Measurements from ENCODE around the gene ATXN7L2. TPM values are rescaled to one million over a fixed set of nuclear protein-coding genes. Genes with fewer than 3 reads are reported as not detected.

The ATXN7L2 gene
- total and polyA plus RNA-seq, 3 donors from 2014 or later, result 28.7 to 55.2 (median 40.9) TPM

DNA sequence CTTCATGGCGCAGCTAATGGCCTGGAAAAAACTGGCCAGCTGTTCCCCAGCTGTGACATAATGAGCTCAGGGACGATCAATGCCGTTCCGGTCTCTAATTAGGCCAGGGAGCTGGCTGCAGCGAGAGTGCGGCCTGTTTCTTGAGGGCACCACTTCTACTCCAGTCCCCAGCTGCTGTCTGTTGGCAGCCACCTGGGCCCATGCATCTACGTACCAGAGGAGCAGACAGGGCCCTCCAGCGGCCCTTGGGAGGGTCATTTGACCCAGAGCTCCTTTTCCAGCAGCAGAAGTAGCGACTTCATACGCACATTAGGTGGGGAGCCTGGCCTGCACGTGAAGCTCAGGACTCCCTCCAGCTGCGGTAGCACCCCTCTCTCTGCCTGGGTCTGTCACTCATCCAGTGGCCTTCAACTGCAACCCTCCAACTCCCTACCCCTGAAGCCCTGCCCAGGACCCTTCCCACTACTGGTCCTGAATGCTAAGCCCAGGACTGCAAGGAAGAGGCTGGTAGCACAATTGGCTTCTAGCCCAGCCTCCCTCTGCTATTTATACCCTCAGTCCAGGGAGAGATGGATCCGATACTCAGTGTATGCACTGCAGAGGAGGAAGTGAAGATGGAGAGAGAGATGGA, 46.9 kb downstream of the ATXN7L2 start:
- Histone ChIP-seq H3K36me3 (ENCODE audit: low read depth, missing control alignments) (no peaks in the 10 kb centered on the region), H3K27ac (no peak overlapping the region), H3K4me1 (peaks cover 38% of the 10 kb centered on the region), H3K27me3 (no peaks in the 10 kb centered on the region), H3K9me3 (no peaks in the 10 kb centered on the region), H3K4me3 (no peak overlapping the region)
- intact Hi-C loops (cut with DNase I; ENCODE audit: low total_unique reads), result loop anchor here (5.0 kb wide), 1 partner anchor 38 kb away; the partner anchor contains the start of gene CYB561D1
- TF ChIP-seq, protein P1, sequence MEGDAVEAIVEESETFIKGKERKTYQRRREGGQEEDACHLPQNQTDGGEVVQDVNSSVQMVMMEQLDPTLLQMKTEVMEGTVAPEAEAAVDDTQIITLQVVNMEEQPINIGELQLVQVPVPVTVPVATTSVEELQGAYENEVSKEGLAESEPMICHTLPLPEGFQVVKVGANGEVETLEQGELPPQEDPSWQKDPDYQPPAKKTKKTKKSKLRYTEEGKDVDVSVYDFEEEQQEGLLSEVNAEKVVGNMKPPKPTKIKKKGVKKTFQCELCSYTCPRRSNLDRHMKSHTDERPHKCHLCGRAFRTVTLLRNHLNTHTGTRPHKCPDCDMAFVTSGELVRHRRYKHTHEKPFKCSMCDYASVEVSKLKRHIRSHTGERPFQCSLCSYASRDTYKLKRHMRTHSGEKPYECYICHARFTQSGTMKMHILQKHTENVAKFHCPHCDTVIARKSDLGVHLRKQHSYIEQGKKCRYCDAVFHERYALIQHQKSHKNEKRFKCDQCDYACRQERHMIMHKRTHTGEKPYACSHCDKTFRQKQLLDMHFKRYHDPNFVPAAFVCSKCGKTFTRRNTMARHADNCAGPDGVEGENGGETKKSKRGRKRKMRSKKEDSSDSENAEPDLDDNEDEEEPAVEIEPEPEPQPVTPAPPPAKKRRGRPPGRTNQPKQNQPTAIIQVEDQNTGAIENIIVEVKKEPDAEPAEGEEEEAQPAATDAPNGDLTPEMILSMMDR (IDR thresholded peaks at IDR 0.05), result no peak
- no peak for TF ChIP-seq POLR2A (IDR thresholded peaks at IDR 0.05)
- no peak for DNase-seq
- WGBS, 2 donors, result 55 to 67% methylated on average over 3 to 13 of the region's 13 CpGs

DNA sequence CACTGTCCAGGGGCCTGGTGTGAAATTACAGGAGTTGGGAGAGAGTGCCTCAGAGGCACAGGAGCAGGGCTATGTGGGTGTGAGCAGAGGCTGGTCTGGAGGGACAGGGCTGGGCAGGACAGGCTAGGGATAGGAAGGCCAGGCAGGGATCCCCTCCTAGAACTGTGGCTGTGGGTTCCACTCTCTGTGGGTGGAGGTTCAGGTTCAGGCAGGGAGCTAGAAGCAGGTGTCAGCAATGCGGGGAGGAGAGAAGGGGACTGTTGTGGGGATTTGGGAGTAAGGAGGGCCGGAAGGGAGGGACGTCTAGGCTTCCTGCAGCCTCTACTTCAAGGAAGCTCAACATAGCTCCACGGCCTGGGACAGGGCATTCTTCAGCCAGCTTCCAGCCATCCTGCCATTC, 47.7 kb downstream of the ATXN7L2 start:
- no peak for DNase-seq
- 57 to 81% methylated on average over 3 to 4 of the region's 4 CpGs for WGBS, 2 donors
- intact Hi-C loops (cut with DNase I; ENCODE audit: low total_unique reads), result loop anchor here (5.0 kb wide), 1 partner anchor 39 kb away; the partner anchor contains the start of gene CYB561D1
- peaks cover 44% of the 10 kb centered on the region for H3K4me1 ChIP-seq
- no peaks in the 10 kb centered on the region for H3K36me3 ChIP-seq (ENCODE audit: low read depth, missing control alignments)
- H3K27ac ChIP-seq, result peak overlapping the region in 1 of 2 donors; percentile 24
- TF ChIP-seq POLR2A (IDR thresholded peaks at IDR 0.05), result no peak
- TF ChIP-seq, protein P1 (IDR thresholded peaks at IDR 0.05), result no peak
- no peaks in the 10 kb centered on the region for H3K9me3 ChIP-seq
- no peaks in the 10 kb centered on the region for H3K27me3 ChIP-seq
- H3K4me3 ChIP-seq, result no peak overlapping the region

DNA sequence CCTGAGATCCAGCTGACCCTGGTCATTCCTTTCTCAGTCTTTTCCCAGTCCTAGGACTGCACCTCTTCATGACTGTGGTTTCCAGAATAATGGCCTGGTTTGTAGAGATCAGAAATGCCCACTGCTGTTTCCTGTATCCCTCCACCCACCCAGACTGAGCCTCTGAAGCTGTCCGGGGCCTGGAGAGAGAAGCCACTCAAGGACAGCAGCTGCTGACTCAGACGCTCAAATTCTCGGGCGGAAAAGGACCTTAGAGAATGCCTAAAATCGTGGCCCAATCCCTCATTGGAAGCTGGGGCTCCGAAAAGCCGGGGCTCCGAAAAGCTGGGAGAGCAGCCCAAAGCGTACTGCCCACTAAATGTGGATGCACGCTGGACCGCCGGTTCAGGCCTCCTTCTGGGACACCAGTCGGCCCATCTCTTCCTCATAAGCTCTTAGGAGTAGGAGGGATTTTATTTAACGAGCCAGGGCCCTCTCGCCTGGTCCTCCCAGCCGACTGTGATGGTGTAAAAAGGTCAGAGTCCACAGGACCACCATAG, 48.2 kb downstream of the ATXN7L2 start:
- peaks cover 48% of the 10 kb centered on the region for H3K4me1 ChIP-seq
- no peaks in the 10 kb centered on the region for H3K36me3 ChIP-seq (ENCODE audit: low read depth, missing control alignments)
- H3K4me3 ChIP-seq, result no peak overlapping the region
- WGBS, 2 donors, result 31 to 33% methylated on average over 12 to 16 of the region's 16 CpGs
- TF ChIP-seq POLR2A (IDR thresholded peaks at IDR 0.05), result no peak
- TF ChIP-seq, protein P1 (IDR thresholded peaks at IDR 0.05), result no peak
- no peaks in the 10 kb centered on the region for H3K9me3 ChIP-seq
- H3K27me3 ChIP-seq, result no peaks in the 10 kb centered on the region
- intact Hi-C loops (cut with DNase I; ENCODE audit: low total_unique reads), result loop anchor here (5.0 kb wide), 1 partner anchor 40 kb away; the partner anchor contains the start of gene CYB561D1
- no peak for DNase-seq
- H3K27ac ChIP-seq, result peak overlapping the region; percentile 63 to 73

DNA sequence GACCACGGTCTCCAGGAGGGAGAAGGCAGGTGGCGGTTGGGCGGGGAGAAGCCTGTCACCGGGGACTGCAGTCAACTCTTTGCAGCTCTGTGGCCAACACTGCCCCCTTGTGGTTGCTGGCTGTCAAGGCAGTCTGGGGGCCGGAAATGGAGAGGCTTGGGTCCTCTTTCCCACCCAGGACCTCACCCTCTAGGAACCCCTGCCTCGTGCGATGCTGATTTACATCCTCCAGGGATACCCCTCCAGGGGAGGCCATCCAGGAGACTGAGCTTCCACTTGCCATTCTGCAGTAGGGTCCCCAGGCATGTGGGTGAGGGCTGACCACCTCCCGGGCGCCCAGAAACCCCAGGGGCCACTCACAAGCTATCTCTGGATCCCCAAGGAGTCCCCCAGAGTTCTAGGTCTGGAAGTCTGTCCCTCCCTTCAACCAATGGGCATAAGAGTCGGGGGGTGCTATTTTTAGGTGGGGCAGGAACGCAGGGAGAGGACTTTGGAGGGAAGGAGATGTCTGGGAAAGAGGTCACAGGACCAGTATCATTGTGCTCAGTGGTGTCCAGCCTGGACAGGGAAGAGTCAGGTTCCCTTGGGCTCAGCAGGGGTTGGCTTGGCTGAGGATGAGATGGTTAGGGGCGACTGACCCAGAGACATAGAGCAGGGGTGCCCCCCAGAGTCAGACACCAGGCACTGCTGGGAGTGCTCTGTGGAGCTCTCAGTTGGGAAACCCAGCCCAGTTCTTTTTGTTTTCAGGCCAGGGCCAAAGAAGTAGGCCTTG, 48.8 kb downstream of the ATXN7L2 start:
- WGBS, 2 donors, result 26 to 34% methylated on average over 9 to 12 of the region's 12 CpGs
- H3K27me3 ChIP-seq, result no peaks in the 10 kb centered on the region
- peak; percentile 89 for DNase-seq
- H3K36me3 ChIP-seq (ENCODE audit: low read depth, missing control alignments), result no peaks in the 10 kb centered on the region
- peaks cover 49% of the 10 kb centered on the region for H3K4me1 ChIP-seq
- intact Hi-C loops (cut with DNase I; ENCODE audit: low total_unique reads), result loop anchor here (5.0 kb wide), 1 partner anchor 40 kb away; the partner anchor contains the start of gene CYB561D1
- peak overlapping the region; percentile 63 to 73 for H3K27ac ChIP-seq
- no peak overlapping the region for H3K4me3 ChIP-seq
- H3K9me3 ChIP-seq, result no peaks in the 10 kb centered on the region
- TF ChIP-seq, protein P1 (IDR thresholded peaks at IDR 0.05), result peak; percentile 95 to 99 (median 99)
- no peak for TF ChIP-seq POLR2A (IDR thresholded peaks at IDR 0.05)
